Measurements from ENCODE around the gene IL17F. TPM values are rescaled to one million over a fixed set of nuclear protein-coding genes. Genes with fewer than 3 reads are reported as not detected.

Gene IL17F
- total RNA-seq, 1 experiment from 2014 or later: not detected

GRCh38 chr6:52288216-52288615, 43.9 kb upstream of the IL17F start:
- H3K79me2 ChIP-seq (ENCODE audit: insufficient read depth, low read length): peaks cover 13% of the 10 kb centered on the region
- H3K9me2 ChIP-seq (ENCODE audit: insufficient read depth): no peaks in the 10 kb centered on the region
- no peaks in the 10 kb centered on the region for H3K27me3 ChIP-seq (ENCODE audit: insufficient read depth, low read length)
- H4K20me1 ChIP-seq (ENCODE audit: insufficient read depth): no peaks in the 10 kb centered on the region; the same call in 1 of the 2 replicates
- no peaks in the 10 kb centered on the region for H3K9me3 ChIP-seq (ENCODE audit: control insufficient read depth in 1 of 2, insufficient read depth in 1 of 2, low read depth in 1 of 2, low read length in 2 of 2)
- H3K9ac ChIP-seq (ENCODE audit: low read length): no peak overlapping the region
- no peak overlapping the region for H3K4me3 ChIP-seq (replicated peaks in 1 of 2; ENCODE audit: low read depth in 1 of 2, low read length in 2 of 2)
- ATAC-seq (no peak), DNase-seq (ENCODE audit: low read depth, low spot score) (no peak)
- ChIA-PET POLR2A (no interaction called here), CTCF (interaction anchor here (1.0 kb wide), 1 partner anchor 111 kb away, joined by 4 read pairs; no protein-coding TSS in a partner anchor), RAD21 (ENCODE audit: low non-redundant PET in 1 of 2, low total read pairs in 2 of 2, uncharacterized antibody in 2 of 2, unreplicated experiment in 2 of 2) (no interaction called here)
- peaks cover 0 to 4% of the 10 kb centered on the region in 2 experiments; a peak in 1 of 4 replicates for H3K36me3 ChIP-seq (ENCODE audit: control insufficient read depth in 1 of 2, insufficient read depth in 2 of 2, low read length in 2 of 2)
- no peak overlapping the region for H2AFZ ChIP-seq (ENCODE audit: low read depth, low read length, poor library complexity, severe bottlenecking)
- no peak overlapping the region for H3K27ac ChIP-seq (ENCODE audit: low read depth, low read length)
- no TSS peak for BruUV-seq (replicated peaks)
- no peak overlapping the region for H3K4me2 ChIP-seq (ENCODE audit: low read length)
- peaks cover 3 to 19% of the 10 kb centered on the region in 2 experiments; a peak in 3 of 4 replicates for H3K4me1 ChIP-seq (ENCODE audit: control insufficient read depth in 1 of 2, insufficient read depth in 2 of 2, low read length in 2 of 2)
- TF ChIP-seq CEBPB (IDR thresholded peaks at IDR 0.05; ENCODE audit: low read depth) (no peak), CBX3 (IDR thresholded peaks at IDR 0.05; ENCODE audit: low read depth) (no peak), POLR2AphosphoS5 (IDR thresholded peaks at IDR 0.05; ENCODE audit: low read depth, low read length) (no peak), TCF7L2 (IDR thresholded peaks at IDR 0.05; ENCODE audit: borderline replicate concordance, extremely low read depth, insufficient read depth, insufficient read length) (no peak), YY1 (IDR thresholded peaks at IDR 0.05; ENCODE audit: extremely low read depth, insufficient replicate concordance, low read depth, low read length) (no peak), ZNF274 (IDR thresholded peaks at IDR 0.05; ENCODE audit: low read depth, low read length) (no peak)
- intact Hi-C loops (cut with micrococcal nuclease): loop anchor here (10.0 kb wide), 2 partner anchors 227 to 307 kb away; no protein-coding TSS in a partner anchor

- CTCF ChIA-PET: interaction anchor here (1.9 to 3.3 kb wide), 2 partner anchors 111 to 113 kb away, joined by 7 to 45 read pairs; no protein-coding TSS in a partner anchor
- H3K4me3 ChIP-seq (replicated peaks in 1 of 2; ENCODE audit: low read depth in 1 of 2, low read length in 2 of 2): no peak overlapping the region
- H3K4me2 ChIP-seq (ENCODE audit: low read length): peak overlapping the region; percentile 16; the same call in 1 of the 2 replicates
- intact Hi-C loops (cut with micrococcal nuclease): loop anchor here (1.0 to 10.0 kb wide), 3 partner anchors 112 to 308 kb away; no protein-coding TSS in a partner anchor
- no peaks in the 10 kb centered on the region for H3K9me2 ChIP-seq (ENCODE audit: insufficient read depth)
- H3K36me3 ChIP-seq (ENCODE audit: control insufficient read depth in 1 of 2, insufficient read depth in 2 of 2, low read length in 2 of 2): peaks cover 9 to 17% of the 10 kb centered on the region in 2 experiments; a peak in 3 of 4 replicates
- peak; percentile 63 for DNase-seq (ENCODE audit: low read depth, low spot score)
- H3K27me3 ChIP-seq (ENCODE audit: insufficient read depth, low read length): no peaks in the 10 kb centered on the region
- peak overlapping the region; percentile 96 for H2AFZ ChIP-seq (ENCODE audit: low read depth, low read length, poor library complexity, severe bottlenecking)
- POLR2A ChIA-PET: no interaction called here
- H3K4me1 ChIP-seq (ENCODE audit: control insufficient read depth in 1 of 2, insufficient read depth in 2 of 2, low read length in 2 of 2): peaks cover 4 to 22% of the 10 kb centered on the region in 2 experiments; a peak in 3 of 4 replicates
- H3K9ac ChIP-seq (ENCODE audit: low read length): no peak overlapping the region
- no peaks in the 10 kb centered on the region for H3K9me3 ChIP-seq (ENCODE audit: control insufficient read depth in 1 of 2, insufficient read depth in 1 of 2, low read depth in 1 of 2, low read length in 2 of 2)
- no TSS peak for BruUV-seq (replicated peaks)
- no peaks in the 10 kb centered on the region; the same call in 1 of the 2 replicates for H4K20me1 ChIP-seq (ENCODE audit: insufficient read depth)
- H3K79me2 ChIP-seq (ENCODE audit: insufficient read depth, low read length): peaks cover 26% of the 10 kb centered on the region
- RAD21 ChIA-PET (ENCODE audit: low non-redundant PET in 1 of 2, low total read pairs in 2 of 2, uncharacterized antibody in 2 of 2, unreplicated experiment in 2 of 2): interaction anchor here in 1 of 2 experiments (1.0 to 2.3 kb wide), 2 partner anchors 113 kb away, joined by 5 to 9 read pairs; no protein-coding TSS in a partner anchor
- ATAC-seq: no peak
- no peak overlapping the region for H3K27ac ChIP-seq (ENCODE audit: low read depth, low read length)
- TF ChIP-seq ZFX (IDR thresholded peaks at IDR 0.05) (no peak), POLR2AphosphoS5 (IDR thresholded peaks at IDR 0.05; ENCODE audit: low read depth, low read length) (no peak), CTCF (IDR thresholded peaks at IDR 0.05 in 2 of 3, conservative IDR thresholded peaks at IDR 0.05 in 1 of 3; ENCODE audit: borderline replicate concordance in 1 of 3, insufficient read depth in 1 of 3, low read depth in 2 of 3, low read length in 2 of 3) (peak; percentile 78 to 93 (median 79); a peak in 5 of 6 replicates), CEBPB (IDR thresholded peaks at IDR 0.05; ENCODE audit: low read depth) (peak; percentile 93), ZNF274 (IDR thresholded peaks at IDR 0.05; ENCODE audit: low read depth, low read length) (no peak), EZH2phosphoT487 (IDR thresholded peaks at IDR 0.05; ENCODE audit: borderline replicate concordance) (no peak), POLR2A (IDR thresholded peaks at IDR 0.05; ENCODE audit: borderline replicate concordance, extremely low read depth, insufficient read depth, insufficient read length) (no peak), RAD21 (IDR thresholded peaks at IDR 0.05; ENCODE audit: low read depth) (peak; percentile 65), ZBTB33 (IDR thresholded peaks at IDR 0.05; ENCODE audit: extremely low read depth, insufficient replicate concordance, low read length) (no peak), SP1 (IDR thresholded peaks at IDR 0.05; ENCODE audit: low read depth) (peak; percentile 15; the same call in 1 of the 2 replicates), FOSL1 (IDR thresholded peaks at IDR 0.05; ENCODE audit: low read depth) (no peak; the same call in 1 of the 2 replicates)
These were observed 42.6 kb upstream of the IL17F start for GRCh38 chr6:52286798-52287432.
